GM12878 (cell line): ENCODE data around the gene PTGIS. TPM values are rescaled to one million over a fixed set of nuclear protein-coding genes. Genes with fewer than 3 reads are reported as not detected.
A peak's percentile ranks its signal among the peaks of the same experiment; 100 is the strongest.
"Not testable (repeated sequence)": the region's sequence is repeated elsewhere in the genome, so short reads cannot be mapped to it uniquely, and the experiment has no call there.

ENCODE experiments used
- ATAC-seq: fragments of 200-7000 bp; cut with Tn5 transposase; 3 replicates; pipeline ENCODE4 v1.9.1; 2020; ENCODE audit warnings: mild to moderate bottlenecking, moderate library complexity
- BruUV-seq: library from RNA; stranded (reverse); fragments of 400-500 nt; replicated peaks from 2 replicates; lab custom pipeline; 2021; lab: Mats Ljungman, UMichigan
- CTCF ChIA-PET: fragments of 300-600 bp; sonication (Branson Sonifier 250); formaldehyde crosslinking; extraction: SDS; loops from one replicate; lab custom pipeline; 2021; ENCODE audit warnings: inconsistent platforms; lab: Yijun Ruan, JAX
- POLR2A ChIA-PET: fragments of 350-600 bp; formaldehyde crosslinking; extraction: SDS; loops from one replicate; lab custom pipeline; 2021; ENCODE audit warnings: inconsistent platforms; lab: Charles Lee
- RAD21 ChIA-PET: fragments of 300-600 bp; sonication (Branson Sonifier 250); formaldehyde crosslinking; loops from one replicate; lab custom pipeline; 2023; ENCODE audit warnings: antibody characterized with exemption; ENCODE audit not compliant: unreplicated experiment; lab: Charles Lee
- SMC1A ChIA-PET: fragments of 300-600 bp; sonication (Branson Sonifier 250); formaldehyde crosslinking; loops from one replicate; lab custom pipeline; 2023; ENCODE audit not compliant: unreplicated experiment, uncharacterized antibody; lab: Charles Lee
- DNase-seq: peaks from one replicate; pipeline ENCODE4 v3.0.0-alpha.2; 2011; ENCODE audit warnings: low read depth, low spot score
- FAIRE-seq: peaks from 3 replicates; lab custom pipeline; 2011; peaks lifted over from hg19 to GRCh38; lab: Jason Lieb, UNC
- H2AFZ ChIP-seq: 2 replicates; pipeline ENCODE4 v1.6.0; 2011; ENCODE audit warnings: low read depth, low read length, control low read depth; ENCODE audit not compliant: control insufficient read depth
- H3K27ac ChIP-seq: 2 replicates; pipeline ENCODE4 v1.5.1; 2011; ENCODE audit warnings: control low read depth; ENCODE audit not compliant: control insufficient read depth, insufficient read depth
- H3K27me3 ChIP-seq, 2 experiments: replicated peaks in 1 of 2; 2 replicates each; pipeline versions ENCODE4 v1.6.0 to v1.6.1; 2011; ENCODE audit warnings: low read length in 1 of 2; ENCODE audit not compliant: control insufficient read depth in 2 of 2, insufficient read depth in 2 of 2
- H3K36me3 ChIP-seq, 2 experiments: 2 replicates each; pipeline ENCODE4 v1.5.1; 2011; ENCODE audit warnings: low read length in 1 of 2; ENCODE audit not compliant: control insufficient read depth in 2 of 2, insufficient read depth in 2 of 2
- H3K4me1 ChIP-seq: 2 replicates; pipeline ENCODE4 v1.6.1; 2011; ENCODE audit warnings: mild to moderate bottlenecking, low read length, moderate library complexity, mixed read lengths; ENCODE audit not compliant: control insufficient read depth, insufficient read depth
- H3K4me2 ChIP-seq: 2 replicates; pipeline ENCODE4 v1.6.0; 2011; ENCODE audit warnings: control low read depth; ENCODE audit not compliant: control insufficient read depth, insufficient read depth
- H3K4me3 ChIP-seq: fragments of 200-600 bp; sonication (generic); 2 replicates; pipeline ENCODE4 v1.5.1; 2016
- H3K79me2 ChIP-seq: 2 replicates; pipeline ENCODE4 v1.6.0; 2011; ENCODE audit warnings: low read length; ENCODE audit not compliant: control insufficient read depth, insufficient read depth
- H3K9ac ChIP-seq: 2 replicates; pipeline ENCODE4 v1.8.0; 2011; ENCODE audit warnings: low read length, control low read depth, mixed read lengths; ENCODE audit not compliant: control insufficient read depth, insufficient read depth
- H3K9me3 ChIP-seq: replicated peaks from 3 replicates; pipeline ENCODE4 v1.5.1; 2011; ENCODE audit warnings: mild to moderate bottlenecking, low read length; ENCODE audit not compliant: control insufficient read depth, insufficient read depth
- H4K20me1 ChIP-seq: 2 replicates; pipeline ENCODE4 v1.6.0; 2011; ENCODE audit not compliant: control insufficient read depth, insufficient read depth
- FOXM1 ChIP-seq: IDR thresholded peaks from 2 replicates; pipeline ENCODE4 v1.6.1; 2012; ENCODE audit warnings: low read depth, mild to moderate bottlenecking, inconsistent platforms, low read length, moderate library complexity
- WGBS: methylation state at CpG from one replicate; pipeline ENCODE4 v1.1.6; 2016; ENCODE audit warnings: low lambda C conversion rate; ENCODE audit not compliant: insufficient replicate concordance, insufficient coverage; ENCODE audit errors: missing lambda C conversion rate; 5-methylcytosine and 5-hydroxymethylcytosine counted together
- in situ Hi-C: fragments of 300-500 bp; cut with MboI; formaldehyde crosslinking; loops from 9 replicates; pipeline ENCODE4 v1.14.3; 2018; ENCODE audit warnings: mixed read lengths
- intact Hi-C: fragments of 100-400 bp; cut with micrococcal nuclease; formaldehyde crosslinking; loops from one replicate; pipeline ENCODE4 v1.14.2; 2022; ENCODE audit not compliant: unreplicated experiment
- polyA plus RNA-seq, 11 experiments: library from polyadenylated mRNA; depleted of rRNA in 4 of 11; unstranded in 6 of 11; stranded (reverse) in 5 of 11; fragments of >200 nt; fragmentation: Nextera tagmentation in 4 of 11; fragmentation: Illumina TruSeq in 1 of 11; extraction: Ambion mirVana in 4 of 11; extraction: Trizol in 1 of 11; gene quantifications; 1 replicate in 1 of 11; 2 replicates in 10 of 11; pipeline versions ENCODE4 v1.2.1 to v1.2.3, GENCODE V29; 2011 to 2016; ENCODE audit warnings: inconsistent platforms in 2 of 11, missing spikeins in 2 of 11, low read depth in 1 of 11
- total RNA-seq, 4 experiments: library from RNA; depleted of rRNA in 3 of 4; stranded (reverse); fragments of >200 nt in 3 of 4; fragmentation: Illumina TruSeq in 1 of 4; extraction: Trizol in 1 of 4; gene quantifications; 2 replicates each; pipeline versions ENCODE4 v1.2.1 to v1.2.3, GENCODE V29; 2013 to 2021

Gene PTGIS
- total and polyA plus RNA-seq, 10 of the 15 experiments (the other 5 are each of a cell fraction or from before 2014, with no cell fraction given): 0.10 TPM; not detected in 9

GRCh38 chr20:49611539-49612126 is 43.7 kb upstream of the PTGIS start:
- H3K4me1 ChIP-seq: peaks cover 11% of the 10 kb centered on the region
- H3K27me3 ChIP-seq, FAIRE-seq, H3K36me3 ChIP-seq, H4K20me1 ChIP-seq, BruUV-seq, H3K27ac ChIP-seq: not testable (repeated sequence)
- ChIA-PET POLR2A (interaction anchor here (0.7 kb wide), 1 partner anchor 231 kb away, joined by 4 read pairs; no protein-coding TSS in a partner anchor), SMC1A (interaction anchor here (0.7 to 6.2 kb wide), 19 partner anchors 19 to 304 kb away, joined by 3 to 44 read pairs (median 4); no protein-coding TSS in a partner anchor)
- 31% methylated on average over 6 of the region's 6 CpGs for whole genome bisulfite sequencing
- 0 out of 2 replicates have a peak overlapping the region, but pooled peaks have one; percentile 1 for H3K9ac ChIP-seq
- intact Hi-C loops: loop anchor here (1.0 to 5.0 kb wide), 4 partner anchors 211 to 317 kb away; no protein-coding TSS in a partner anchor
- peak overlapping the region; percentile 46; the same call in 1 of the 2 replicates for H3K4me3 ChIP-seq
- TF ChIP-seq FOXM1: 0 out of 2 replicates have a peak, but pooled peaks have one; percentile 16
- TF ChIP-seq, all 136 proteins: peak for 1; not testable (repeated sequence) for 135
- DNase-seq, H3K9me3 ChIP-seq, ATAC-seq, H3K79me2 ChIP-seq: not testable (repeated sequence)
- CTCF ChIA-PET: interaction anchor here (0.6 to 8.0 kb wide), 26 partner anchors 9 to 327 kb away, joined by 3 to 226 read pairs (median 4); no protein-coding TSS in a partner anchor
- H3K4me2 ChIP-seq: peak overlapping the region; percentile 90
- in situ Hi-C loops: loop anchor here (5.0 kb wide), 2 partner anchors 236 to 316 kb away; no protein-coding TSS in a partner anchor
- peak overlapping the region; percentile 88 for H2AFZ ChIP-seq
- RAD21 ChIA-PET: interaction anchor here (0.7 to 6.3 kb wide), 9 partner anchors 9 to 326 kb away, joined by 3 to 110 read pairs (median 7); no protein-coding TSS in a partner anchor
